CD4-positive, alpha-beta T cell treated with Interleukin-15 for 1 hour (primary cell): ENCODE results near the gene SMAD5.

Experiments used
- DNase-seq: peaks from one replicate; pipeline ENCODE4 v3.0.0-alpha.2; 2020

Gene SMAD5

DNA sequence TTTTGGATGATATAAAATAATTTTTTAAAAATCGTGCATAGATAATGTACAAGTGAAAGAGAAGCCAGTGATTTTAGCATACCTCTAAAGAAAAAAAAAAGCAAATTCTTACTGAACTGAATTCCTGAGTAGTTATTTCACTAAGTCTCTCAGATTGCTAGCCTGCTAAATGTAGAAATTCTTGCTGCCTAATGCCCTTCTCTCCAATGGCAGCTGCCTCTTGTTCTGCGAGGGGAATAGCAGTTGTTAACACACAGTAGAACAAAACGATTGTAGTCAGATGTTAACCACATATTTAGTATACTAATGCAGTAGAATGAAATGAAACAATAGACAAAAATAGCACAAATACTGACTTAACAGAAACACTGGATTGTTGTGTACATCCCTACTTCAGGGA, 26.8 kb downstream of the SMAD5 start:
- no peak for DNase-seq

DNA sequence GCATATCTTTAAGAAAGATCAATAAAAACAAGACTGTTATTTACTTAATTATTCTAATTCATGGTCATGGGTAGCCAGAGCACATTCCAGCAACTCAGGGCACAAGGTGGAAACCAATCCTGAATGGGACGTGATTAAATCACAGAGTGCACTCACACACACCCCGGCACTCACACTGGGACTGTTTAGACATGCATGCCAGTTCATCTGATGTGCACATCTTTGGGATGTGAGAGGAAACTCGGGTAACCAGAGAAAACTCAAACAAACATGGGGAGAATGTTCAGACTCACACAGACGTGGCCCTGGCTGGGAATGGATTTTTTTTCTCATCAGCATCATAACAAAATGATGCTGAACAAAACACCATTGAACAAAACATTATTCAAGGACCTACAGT, 29.4 kb downstream of the SMAD5 start:
- DNase-seq: no peak

DNA sequence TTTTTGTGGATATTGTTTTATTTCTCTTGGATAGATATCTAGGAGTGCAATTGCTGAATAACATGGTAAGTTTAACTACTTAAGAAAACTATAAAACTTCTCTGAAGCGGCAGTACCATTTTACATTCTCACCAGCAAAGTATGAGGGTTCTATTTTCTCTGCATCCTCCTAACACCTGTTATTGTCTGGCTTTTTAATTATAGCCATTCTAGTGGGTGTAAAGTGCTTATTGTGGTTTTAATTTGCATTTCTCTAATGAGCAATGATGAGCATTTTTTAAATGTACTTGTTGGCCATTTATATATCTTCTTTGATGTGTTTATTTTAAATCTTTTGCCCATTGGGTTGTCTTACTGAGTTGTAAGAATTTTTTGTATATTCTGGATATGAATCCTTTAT, 31.6 kb downstream of the SMAD5 start:
- no peak for DNase-seq

DNA sequence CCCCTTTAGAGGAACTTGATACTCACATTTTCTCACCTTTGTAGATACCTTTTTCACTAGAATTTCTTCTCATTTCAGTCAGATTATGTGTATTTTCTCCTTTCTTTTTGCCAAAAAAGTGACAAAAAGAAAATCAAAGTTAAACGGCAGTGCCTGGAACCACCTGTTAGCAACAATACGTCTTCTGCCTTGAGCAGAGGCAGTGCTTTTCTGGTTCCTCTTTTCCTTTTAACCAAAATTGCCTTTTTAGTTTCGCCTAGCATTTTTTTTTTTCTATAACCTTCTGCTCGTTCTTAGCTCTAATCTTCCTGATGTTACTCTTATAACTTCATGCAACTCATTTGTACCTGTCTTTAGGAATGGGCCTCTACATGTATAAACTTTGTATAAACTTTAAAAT, 34.3 kb downstream of the SMAD5 start:
- no peak for DNase-seq

DNA sequence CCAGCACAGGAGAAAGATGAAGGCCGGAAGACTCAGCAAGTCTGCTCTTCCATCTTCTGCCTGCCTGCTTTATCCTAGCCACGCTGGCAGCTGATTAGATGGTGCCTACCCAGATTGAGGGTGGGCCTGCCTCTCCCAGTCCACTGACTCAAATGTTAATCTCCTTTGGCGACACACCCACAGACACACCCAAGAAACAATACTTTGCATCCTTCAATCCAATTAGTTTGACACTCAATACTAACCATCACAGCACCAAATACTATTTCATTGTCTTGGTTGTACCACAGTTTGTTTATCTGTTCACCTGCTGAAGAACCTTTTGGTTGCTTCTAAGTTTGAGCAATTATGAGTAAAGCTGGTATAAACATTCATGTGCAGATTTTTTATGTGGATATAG, 36.6 kb downstream of the SMAD5 start:
- DNase-seq: no peak

DNA sequence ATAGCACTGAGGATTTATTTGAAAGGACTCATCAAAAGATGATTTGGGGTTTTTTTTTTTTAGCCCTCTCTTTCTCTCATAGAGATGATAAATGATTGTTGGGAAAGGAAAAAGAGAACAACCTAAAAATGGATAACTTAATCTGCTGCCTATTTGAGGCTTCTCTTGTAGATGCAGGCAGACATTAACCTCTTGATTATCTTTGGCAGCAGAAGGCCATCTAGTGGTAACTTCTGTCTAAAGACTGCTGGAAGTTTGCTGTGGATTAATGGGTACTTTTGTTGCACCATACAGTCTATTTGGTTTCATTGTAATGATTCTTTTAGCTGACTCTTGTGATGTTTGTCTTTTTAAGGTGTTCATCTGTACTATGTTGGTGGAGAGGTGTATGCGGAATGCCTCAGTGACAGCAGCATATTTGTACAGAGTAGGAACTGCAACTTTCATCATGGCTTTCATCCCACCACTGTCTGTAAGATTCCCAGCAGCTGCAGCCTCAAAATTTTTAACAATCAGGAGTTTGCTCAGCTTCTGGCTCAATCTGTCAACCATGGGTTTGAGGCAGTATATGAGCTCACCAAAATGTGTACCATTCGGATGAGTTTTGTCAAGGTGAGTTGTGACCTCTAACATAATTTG, 41.5 kb downstream of the SMAD5 start:
- no peak for DNase-seq

DNA sequence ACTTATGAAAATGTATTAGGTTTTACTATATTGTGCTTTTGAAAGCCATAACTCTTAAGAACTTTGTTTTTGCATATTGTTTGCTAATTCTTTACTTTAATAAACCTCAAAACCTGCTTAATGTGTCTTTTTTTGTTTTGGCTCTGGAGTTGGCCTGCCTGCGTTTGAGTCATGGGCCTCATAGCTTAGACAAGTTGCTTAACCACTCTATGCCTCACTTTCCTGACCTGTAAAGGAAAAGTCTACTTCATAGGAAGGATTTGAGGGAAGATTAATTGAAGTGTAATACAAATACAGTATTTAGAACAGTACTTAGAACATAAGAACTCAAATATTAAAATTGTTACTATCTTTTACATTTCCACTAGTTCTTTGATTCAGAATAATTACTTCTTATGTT, 50.0 kb downstream of the SMAD5 start:
- DNase-seq: no peak

DNA sequence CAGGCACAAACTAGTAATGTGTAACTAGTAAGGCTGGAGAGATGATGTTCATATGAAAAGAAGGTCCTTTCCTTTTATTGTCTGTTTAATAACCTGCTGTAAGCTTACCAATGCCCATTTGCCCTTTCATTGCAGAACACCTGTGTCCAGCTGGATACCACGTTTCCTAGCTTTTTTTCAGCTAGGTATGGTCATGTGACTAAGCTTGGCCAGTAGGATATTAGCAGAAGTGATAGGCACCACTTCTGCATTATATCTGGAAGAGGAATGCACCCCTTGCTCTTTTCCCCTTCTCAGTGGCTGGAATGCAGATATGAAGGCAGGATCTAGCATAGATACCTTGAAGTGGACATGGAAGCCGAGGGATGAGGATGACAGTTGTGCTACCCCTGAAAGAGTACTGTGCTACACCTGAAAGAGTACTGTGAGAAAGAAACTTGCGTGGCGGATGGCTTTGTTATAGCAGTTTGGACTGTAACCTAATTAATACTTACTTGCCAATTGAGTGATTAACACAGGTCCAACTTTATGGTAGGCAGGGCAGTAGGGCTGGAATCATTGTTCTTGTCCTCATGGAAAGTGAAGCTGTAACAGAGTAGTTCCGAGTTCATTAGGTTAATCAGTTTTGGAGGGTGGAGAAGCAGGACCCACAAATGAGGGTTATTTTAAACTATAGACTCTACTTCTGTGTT, 53.5 kb downstream of the SMAD5 start:
- no peak for DNase-seq

DNA sequence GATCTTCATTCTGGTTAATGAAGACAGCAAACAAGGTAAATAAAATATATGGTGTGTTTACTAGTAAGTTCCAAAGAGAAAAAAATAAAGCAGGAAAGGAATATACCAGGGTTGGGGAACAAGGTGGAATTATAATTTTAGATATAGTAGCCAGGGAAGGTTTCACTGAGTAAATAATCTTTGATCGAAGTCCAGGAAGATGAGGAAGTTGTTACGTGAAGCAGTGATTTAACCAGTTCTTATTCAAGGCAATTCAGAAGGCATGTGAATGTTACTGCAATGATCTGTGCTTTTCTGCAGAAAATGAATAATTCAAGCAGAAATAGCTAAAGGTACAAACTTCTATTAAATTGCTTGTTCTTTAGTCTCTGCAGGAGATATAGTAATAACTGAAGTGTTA, 54.2 kb downstream of the SMAD5 start:
- DNase-seq: no peak

DNA sequence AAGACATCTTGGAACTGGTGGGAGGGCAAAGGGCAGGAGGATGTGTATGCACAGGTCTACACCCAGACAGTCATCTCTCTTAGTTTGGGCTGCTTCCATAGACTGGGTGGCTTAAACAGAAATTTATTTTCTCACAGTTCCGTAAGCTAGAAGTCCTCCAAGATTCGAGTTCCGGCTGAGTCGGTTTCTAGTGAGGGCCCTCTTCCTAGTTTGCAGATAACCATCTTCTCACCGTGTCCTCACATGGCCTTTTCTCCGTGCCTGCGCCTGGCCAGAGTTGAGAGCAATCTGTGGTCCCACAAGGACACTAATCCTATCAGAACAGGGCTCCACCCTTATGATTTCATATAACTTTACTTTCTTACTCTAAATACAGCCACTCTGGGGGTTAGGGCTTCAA, 56.2 kb downstream of the SMAD5 start:
- no peak for DNase-seq

DNA sequence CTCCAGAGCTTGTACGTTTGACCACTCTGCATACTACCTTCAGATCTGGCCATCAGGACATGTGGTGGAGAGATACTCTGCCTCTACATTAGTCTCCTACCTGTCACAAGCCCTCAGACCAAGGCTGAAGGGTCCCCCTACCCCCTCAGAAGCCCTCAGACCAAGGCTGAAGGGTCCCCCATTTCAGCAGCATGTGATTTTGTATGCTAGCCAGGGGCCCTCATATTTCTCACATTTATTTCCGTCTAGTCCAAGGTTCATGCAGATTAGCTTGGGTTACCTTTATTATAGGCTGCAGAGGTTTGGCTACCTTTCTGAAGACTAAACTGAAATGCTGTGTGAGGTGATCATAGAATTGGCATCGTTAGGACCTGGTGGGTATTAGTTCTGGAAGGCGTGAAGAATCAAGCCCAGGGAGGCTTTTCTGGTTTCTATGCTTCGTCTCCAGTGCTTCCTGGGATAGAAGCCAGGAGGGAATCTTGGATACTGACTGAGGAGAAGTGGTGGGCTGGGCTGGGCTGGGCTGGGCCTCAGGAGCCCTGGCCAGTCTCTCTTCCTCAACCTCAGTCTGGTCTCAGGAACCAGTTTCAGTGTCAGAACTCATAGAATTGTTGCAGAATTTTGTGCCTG, 57.6 kb downstream of the SMAD5 start:
- no peak for DNase-seq

DNA sequence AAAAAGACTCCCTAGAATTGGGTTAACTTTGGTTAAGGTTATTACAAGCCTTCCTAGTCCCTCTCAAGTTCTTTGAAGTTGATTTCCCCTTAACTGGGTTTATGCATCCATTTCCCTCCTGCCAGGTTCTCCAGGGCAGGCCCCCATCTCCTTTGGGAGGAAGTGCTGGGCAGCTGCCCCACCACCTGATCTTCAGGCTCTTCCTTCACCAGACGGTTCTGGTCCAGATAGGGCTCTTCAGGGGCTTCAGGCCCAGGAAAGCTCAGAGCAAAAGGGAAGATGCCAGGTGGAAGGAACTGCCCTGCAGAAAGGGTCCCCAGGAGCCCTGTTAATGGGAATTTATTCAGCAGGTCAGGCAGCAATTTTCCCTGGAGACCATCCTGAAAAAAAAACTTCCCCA, 58.3 kb downstream of the SMAD5 start:
- no peak for DNase-seq

DNA sequence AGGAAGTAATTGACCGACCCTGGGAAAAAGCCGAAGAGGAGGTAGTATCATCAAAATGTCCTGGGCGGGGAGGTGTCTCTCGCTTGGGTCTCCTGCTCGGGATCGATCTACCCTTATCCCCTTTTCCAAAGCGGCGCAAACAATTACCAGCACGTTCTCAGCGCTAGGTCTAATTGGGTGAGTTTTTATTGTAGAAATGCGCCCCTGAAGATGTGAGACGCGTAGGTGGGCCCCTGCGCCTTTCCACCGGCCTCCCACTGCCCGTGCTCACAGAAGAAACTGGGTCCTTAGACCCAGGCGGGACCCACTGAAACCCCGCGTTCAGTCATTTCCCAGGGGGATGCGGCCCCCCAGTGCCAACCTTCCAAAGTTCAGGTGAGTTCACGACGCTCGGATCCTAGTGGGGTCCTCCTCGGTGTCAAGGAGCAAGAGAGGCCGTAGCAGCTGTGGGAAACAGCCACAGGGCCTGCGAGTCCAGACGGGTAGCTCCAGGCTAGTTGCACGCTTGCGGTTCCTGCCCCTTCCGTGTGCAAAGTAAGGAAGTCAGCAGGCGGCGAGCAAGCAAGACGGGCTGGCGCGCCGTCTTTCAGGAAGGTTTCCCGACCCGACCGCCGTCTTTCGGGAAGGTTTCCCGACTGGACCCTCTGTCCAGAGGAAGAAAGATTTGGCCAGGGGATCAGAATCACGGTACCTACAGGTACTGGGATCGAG, 58.8 kb downstream of the SMAD5 start:
- DNase-seq: no peak

DNA sequence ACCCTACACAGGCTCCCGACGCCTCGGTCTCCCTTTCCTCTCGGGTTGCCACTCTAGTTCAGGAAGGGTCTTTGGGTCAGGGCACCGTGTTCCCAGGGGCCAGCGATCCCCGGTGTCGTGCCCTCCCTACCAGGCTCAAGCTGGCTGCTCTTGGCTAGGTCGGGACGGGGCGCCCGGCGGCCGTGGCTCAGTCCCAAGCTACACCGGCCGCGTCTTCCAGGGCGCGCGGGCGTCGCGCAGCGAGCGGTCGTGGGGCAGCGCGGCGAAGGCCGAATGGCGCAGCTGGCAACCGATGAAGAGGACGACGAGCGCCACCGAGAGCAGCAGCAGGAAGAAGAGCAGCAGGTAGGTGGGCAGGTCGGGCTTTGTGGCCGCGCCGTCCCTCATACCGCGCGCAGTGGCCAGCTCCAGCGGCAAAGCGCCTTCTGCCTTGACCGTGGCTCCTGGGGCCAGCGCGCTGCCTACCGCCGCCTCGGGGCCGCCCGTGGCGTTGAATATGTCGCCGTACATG, 59.4 kb downstream of the SMAD5 start:
- DNase-seq: no peak

DNA sequence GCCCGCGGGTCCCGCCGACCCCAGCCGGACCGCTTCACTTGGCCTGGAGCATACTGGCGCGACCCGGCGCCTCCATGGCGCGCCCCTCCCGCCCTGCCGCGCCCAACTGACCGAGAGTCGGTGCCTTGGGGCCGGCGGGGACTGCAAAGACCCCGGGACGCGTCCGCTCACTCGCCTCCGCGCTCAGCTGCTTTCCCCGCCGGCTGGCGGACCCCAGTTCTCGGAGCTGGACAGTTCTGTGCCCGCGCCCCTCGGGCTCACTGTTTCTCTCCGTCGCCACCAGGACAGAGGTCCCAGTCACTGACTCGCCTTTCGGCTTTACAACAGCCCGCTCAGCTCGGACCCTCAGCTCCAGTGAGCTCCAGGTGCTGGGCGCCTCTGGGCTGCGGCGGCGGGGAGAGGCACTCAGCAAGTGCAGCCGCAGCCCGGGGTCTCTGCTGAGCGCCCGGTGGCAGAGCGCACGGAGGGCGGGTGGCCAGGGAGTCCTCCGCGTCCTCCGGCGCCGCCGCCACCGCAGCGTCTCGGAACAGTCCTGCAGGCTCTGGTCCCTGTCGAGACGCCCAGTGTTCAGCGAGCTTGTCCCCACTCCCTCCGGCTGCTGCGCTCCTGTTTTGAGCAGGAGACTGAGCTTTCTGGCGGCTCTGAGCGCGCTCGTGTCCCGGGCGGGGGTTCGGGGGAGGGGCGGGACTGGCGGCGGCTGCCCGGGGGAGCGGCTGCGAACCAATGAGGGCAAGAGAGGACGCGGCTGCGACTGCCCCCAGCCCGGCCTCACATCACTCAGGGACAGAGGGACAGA, 60.1 kb downstream of the SMAD5 start, which contains the start of gene SMIM32:
Gene SMIM32 (minus strand): TSS at position 637 of the 796 bp plus-strand sequence. CDS start 638 bp downstream, outside the sequence.
- DNase-seq: no peak

DNA sequence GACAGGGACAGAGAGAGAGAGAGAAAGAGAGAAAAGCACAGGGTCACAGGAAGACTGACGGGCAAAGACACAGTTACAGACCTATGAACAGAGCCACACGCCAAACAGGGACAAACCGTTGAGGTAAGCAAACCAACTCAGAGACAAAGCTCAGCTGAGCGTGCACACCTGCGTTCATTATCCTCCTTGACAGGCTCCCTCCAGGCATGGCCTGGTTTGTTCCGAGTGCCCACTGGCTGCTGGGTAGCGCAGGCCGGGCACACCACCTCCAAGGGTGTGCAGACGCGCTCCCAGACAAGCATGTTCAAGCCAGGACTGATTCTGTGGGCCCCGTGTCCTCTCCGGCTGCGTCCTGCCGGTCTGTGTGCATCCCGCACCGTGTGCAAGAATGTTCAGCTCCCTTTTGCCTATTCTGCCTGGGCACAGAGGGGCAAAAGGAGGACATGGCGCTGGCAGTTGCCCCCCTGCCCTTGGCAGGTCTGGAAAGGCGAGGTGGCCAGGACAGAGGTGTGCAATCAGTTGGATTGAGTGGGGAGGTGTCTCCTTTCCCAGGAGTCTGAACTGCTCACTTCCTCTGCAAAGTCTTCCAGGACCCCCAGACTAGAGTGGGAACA, 60.8 kb downstream of the SMAD5 start:
- no peak for DNase-seq

DNA sequence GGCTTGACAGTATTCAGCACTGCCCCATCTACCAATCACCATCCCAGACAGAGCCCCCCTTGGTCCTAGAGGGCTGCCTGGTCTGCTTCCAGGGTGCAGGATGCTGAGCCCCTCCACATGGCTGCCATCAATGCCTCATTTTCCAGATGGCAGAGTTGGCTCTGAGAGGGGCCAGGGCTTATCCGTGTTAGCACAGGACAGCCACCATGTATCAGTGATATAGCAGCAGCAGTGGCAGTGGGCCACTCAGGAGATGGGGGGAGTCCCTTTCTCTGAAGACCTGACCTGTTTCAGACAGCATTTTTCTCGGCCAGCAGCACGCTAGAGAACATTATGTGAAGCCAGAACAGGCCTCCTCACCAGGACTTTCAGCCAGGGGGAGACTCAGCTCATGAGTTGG, 61.9 kb downstream of the SMAD5 start:
- no peak for DNase-seq

DNA sequence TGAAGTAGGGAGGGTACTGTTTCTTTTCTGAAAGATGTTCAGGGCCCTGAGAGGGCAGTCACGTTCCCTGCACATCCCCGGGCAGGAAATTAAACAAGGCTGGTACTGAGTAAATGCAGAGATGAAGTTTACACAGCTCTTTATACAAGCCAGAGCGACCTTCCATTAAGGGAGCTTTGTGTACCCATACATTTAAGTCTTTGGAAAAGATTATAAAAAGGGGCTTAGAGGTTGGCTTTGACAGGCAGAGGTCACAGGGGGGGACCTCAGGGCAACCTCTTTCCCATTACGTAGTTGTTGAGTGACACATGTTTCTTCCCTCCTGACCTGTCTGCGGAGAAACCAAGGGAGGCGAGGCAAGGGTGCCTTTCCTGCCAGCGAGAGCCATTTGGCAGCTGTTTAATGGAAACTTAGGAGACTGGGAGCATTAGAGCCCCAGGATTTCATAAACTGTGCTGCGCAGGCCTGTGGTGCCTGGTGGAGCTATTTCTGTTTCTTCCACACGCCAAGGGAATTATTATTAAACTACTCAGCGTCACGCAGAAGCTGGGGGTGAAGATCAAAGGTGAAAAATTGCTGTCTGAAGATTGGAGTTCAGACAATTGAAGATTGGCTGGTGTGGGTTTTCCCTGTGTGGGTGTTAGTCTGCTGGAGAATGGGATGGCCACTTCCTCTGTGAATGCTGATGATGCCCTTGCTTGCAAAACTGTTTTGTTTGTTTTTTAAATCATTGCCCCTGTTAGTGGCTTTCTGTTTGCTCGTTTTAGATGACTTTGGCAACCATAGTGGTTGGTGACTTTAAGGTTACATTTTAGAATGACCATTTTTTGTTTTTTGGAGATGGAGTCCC, 63.6 kb downstream of the SMAD5 start:
- no peak for DNase-seq

DNA sequence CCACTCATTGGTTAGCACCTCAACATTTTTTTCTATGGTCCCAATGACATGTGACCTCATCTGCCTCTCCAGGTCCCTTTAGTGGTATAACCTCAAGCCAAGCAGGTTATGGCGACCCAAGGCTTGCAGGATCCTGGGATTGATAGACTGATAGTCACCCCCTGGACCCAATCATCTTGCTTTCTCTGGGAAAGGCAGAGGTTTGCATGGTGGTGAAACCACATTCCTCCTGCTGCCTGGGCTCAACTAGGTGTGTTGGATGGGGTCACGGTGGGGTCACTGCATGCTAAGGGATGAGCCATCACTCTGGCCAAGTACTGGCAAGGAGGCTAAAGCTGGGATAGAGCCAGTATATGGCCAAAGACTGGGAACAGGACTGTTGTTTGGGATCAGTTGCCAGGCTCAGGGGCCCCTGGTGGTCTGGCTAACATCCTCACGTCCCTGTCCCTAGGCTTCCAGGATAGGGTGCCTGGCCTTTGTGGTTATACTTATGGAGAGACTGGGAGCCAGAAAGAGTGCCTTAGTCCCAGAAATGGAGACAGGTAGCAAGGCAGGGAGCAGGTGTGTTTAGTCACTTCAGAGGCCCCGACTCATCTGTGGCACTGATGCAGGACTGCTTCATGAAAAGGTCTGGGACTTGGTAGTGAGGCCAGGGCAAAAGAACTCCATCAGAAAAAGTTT, 65.0 kb downstream of the SMAD5 start:
- DNase-seq: no peak

DNA sequence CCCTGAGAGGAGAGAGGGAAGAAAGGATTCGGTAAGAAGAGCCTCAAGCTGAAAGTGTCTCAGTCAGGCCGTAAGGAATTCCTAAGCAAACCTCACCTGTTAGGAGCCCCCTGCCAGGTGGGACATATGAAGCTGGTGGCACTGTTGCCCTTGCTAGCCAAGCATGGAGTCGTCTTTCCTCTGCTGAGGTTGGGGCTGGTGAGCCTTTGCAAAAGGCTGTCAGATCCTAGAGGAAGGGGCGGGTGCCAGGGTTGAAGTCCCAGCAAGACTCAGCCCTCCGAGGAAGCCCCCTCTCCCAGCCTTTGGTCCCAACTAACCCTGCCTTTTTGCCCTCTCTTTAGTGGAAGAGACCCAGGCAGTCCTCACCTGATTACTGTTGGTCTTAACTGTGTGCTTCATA, 65.8 kb downstream of the SMAD5 start:
- no peak for DNase-seq

DNA sequence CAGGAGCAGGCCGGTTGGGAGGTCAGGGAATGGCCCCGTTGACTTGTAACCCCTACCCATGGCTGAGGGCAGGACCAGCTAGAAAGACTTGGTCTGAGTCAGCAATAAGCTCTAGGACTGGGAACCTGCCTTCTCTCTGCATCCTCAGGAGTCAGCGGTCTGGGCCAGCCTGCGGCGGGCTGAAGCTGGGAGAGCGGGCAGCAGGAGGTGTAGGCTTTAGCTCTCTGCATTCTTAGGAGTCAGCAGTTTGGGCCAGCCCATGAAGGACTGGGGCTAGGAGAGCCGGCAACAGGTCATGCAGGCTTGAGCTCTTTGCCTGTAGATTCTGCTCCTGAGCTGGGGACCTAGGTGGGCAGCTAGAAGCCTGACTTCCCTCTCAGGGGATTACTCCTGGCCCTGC, 66.8 kb downstream of the SMAD5 start:
- no peak for DNase-seq
